Fibroblast of villous mesenchyme (primary cell): ENCODE measurements around the gene HDAC11. TPM values are rescaled to one million over a fixed set of nuclear protein-coding genes. Genes with fewer than 3 reads are reported as not detected.

Experiments
- DNase-seq: peaks from one replicate; pipeline ENCODE4 v3.0.0-alpha.2; 2010; ENCODE audit warnings: low read depth
- H3K4me3 ChIP-seq: 2 replicates; pipeline ENCODE4 v1.5.1; 2011; ENCODE audit warnings: low read depth, mild to moderate bottlenecking, low read length
- CTCF ChIP-seq: IDR thresholded peaks from 2 replicates; pipeline ENCODE4 v1.5.1; 2012; ENCODE audit warnings: low read depth, mild to moderate bottlenecking, low read length; ENCODE audit not compliant: insufficient read depth
- total RNA-seq: library from RNA; depleted of rRNA; stranded (reverse); fragments of >200 nt; gene quantifications from 2 replicates; pipeline ENCODE4 v1.2.3, GENCODE V29; 2012

Gene HDAC11
- total RNA-seq, 1 donor, result 9.5 TPM

- no peak for TF ChIP-seq CTCF
- no peak for DNase-seq
- H3K4me3 ChIP-seq, result no peak overlapping the region
These were observed 26.1 kb downstream of the HDAC11 start for GRCh38 chr3:13506239-13506638.

GRCh38 chr3:13506680-13507079 lies 26.6 kb downstream of the HDAC11 start:
- TF ChIP-seq CTCF, result no peak
- no peak overlapping the region for H3K4me3 ChIP-seq
- no peak for DNase-seq

- DNase-seq, result no peak
- H3K4me3 ChIP-seq, result no peak overlapping the region
- TF ChIP-seq CTCF, result no peak
These were observed 27.1 kb downstream of the HDAC11 start for GRCh38 chr3:13507247-13507569.

GRCh38 chr3:13507570-13508339 lies 27.6 kb downstream of the HDAC11 start:
- H3K4me3 ChIP-seq, result no peak overlapping the region
- TF ChIP-seq CTCF, result no peak
- no peak for DNase-seq

- no peak for TF ChIP-seq CTCF
- DNase-seq, result no peak
- no peak overlapping the region for H3K4me3 ChIP-seq
These were observed 28.4 kb downstream of the HDAC11 start for GRCh38 chr3:13508496-13508895.

GRCh38 chr3:13509059-13509815 lies 29.1 kb downstream of the HDAC11 start:
- DNase-seq, result no peak
- TF ChIP-seq CTCF, result no peak
- no peak overlapping the region for H3K4me3 ChIP-seq

GRCh38 chr3:13509816-13510192 lies 29.7 kb downstream of the HDAC11 start:
- TF ChIP-seq CTCF, result no peak
- DNase-seq, result no peak
- H3K4me3 ChIP-seq, result no peak overlapping the region
